ENCODE results near the gene PCDH9. TPM values are rescaled to one million over a fixed set of nuclear protein-coding genes. Genes with fewer than 3 reads are reported as not detected.

PCDH9 gene
- total RNA-seq, 2 donors from 2014 or later, result 0.95 to 1.8 TPM

- H3K27me3 Mint-ChIP-seq (ENCODE audit: insufficient read depth), result no peaks in the 10 kb centered on the region
- no peaks in the 10 kb centered on the region for H3K4me1 ChIP-seq (ENCODE audit: control insufficient read depth, insufficient read depth, low read length)
- no peaks in the 10 kb centered on the region for H3K27me3 ChIP-seq (ENCODE audit: control insufficient read depth, insufficient read depth, low read length, poor library complexity, severe bottlenecking)
- no peaks in the 10 kb centered on the region for H3K9me3 Mint-ChIP-seq
- no peaks in the 10 kb centered on the region for H3K36me3 ChIP-seq (ENCODE audit: control insufficient read depth, insufficient read depth, low read length)
- no peak overlapping the region for H3K4me3 Mint-ChIP-seq
- no peak for DNase-seq
- no peaks in the 10 kb centered on the region for H3K4me1 Mint-ChIP-seq
- no peaks in the 10 kb centered on the region for H3K36me3 Mint-ChIP-seq (ENCODE audit: low read depth)
- H3K9ac ChIP-seq (ENCODE audit: extremely low read depth, low read length, poor library complexity, severe bottlenecking), result no peak overlapping the region
- no peak for TF ChIP-seq CTCF (conservative IDR thresholded peaks at IDR 0.05)
- no peak overlapping the region for H3K27ac Mint-ChIP-seq
- H3K9me3 ChIP-seq (ENCODE audit: control insufficient read depth, low read length), result no peaks in the 10 kb centered on the region
- H3K27ac ChIP-seq (ENCODE audit: low read depth, low read length), result no peak overlapping the region
- H3K4me3 ChIP-seq (ENCODE audit: low read length), result no peak overlapping the region
- WGBS, 2 experiments (ENCODE audit: insufficient coverage in 1 of 2, insufficient read length in 1 of 2), result 85 to 88% methylated on average over 2 to 4 of the region's 4 CpGs
Observed at GRCh38 chr13:66977161-66977560, 253.0 kb downstream of the PCDH9 start.

GRCh38 chr13:66974889-66975288, 255.2 kb downstream of the PCDH9 start:
- no peaks in the 10 kb centered on the region for H3K27me3 ChIP-seq (ENCODE audit: control insufficient read depth, insufficient read depth, low read length, poor library complexity, severe bottlenecking)
- H3K9me3 Mint-ChIP-seq, result no peaks in the 10 kb centered on the region
- no peak overlapping the region for H3K4me3 Mint-ChIP-seq
- no peaks in the 10 kb centered on the region for H3K4me1 Mint-ChIP-seq
- no peaks in the 10 kb centered on the region for H3K36me3 Mint-ChIP-seq (ENCODE audit: low read depth)
- no peaks in the 10 kb centered on the region for H3K27me3 Mint-ChIP-seq (ENCODE audit: insufficient read depth)
- H3K9ac ChIP-seq (ENCODE audit: extremely low read depth, low read length, poor library complexity, severe bottlenecking), result no peak overlapping the region
- TF ChIP-seq CTCF (conservative IDR thresholded peaks at IDR 0.05), result no peak
- H3K9me3 ChIP-seq (ENCODE audit: control insufficient read depth, low read length), result no peaks in the 10 kb centered on the region
- WGBS, 2 experiments (ENCODE audit: insufficient coverage in 1 of 2, insufficient read length in 1 of 2), result 100% methylated on average over 1 of the region's 1 CpG; no CpG with 5 or more reads in 1 of the 2 experiments
- no peaks in the 10 kb centered on the region for H3K36me3 ChIP-seq (ENCODE audit: control insufficient read depth, insufficient read depth, low read length)
- no peak overlapping the region for H3K4me3 ChIP-seq (ENCODE audit: low read length)
- H3K27ac Mint-ChIP-seq, result no peak overlapping the region
- H3K27ac ChIP-seq (ENCODE audit: low read depth, low read length), result no peak overlapping the region
- H3K4me1 ChIP-seq (ENCODE audit: control insufficient read depth, insufficient read depth, low read length), result no peaks in the 10 kb centered on the region
- DNase-seq, result no peak

- DNase-seq, result no peak
- H3K4me1 Mint-ChIP-seq, result no peaks in the 10 kb centered on the region
- Histone ChIP-seq H3K4me3 (ENCODE audit: low read length) (no peak overlapping the region), H3K36me3 (ENCODE audit: control insufficient read depth, insufficient read depth, low read length) (no peaks in the 10 kb centered on the region), H3K27me3 (ENCODE audit: control insufficient read depth, insufficient read depth, low read length, poor library complexity, severe bottlenecking) (no peaks in the 10 kb centered on the region), H3K9me3 (ENCODE audit: control insufficient read depth, low read length) (no peaks in the 10 kb centered on the region), H3K27ac (ENCODE audit: low read depth, low read length) (no peak overlapping the region), H3K4me1 (ENCODE audit: control insufficient read depth, insufficient read depth, low read length) (no peaks in the 10 kb centered on the region), H3K9ac (ENCODE audit: extremely low read depth, low read length, poor library complexity, severe bottlenecking) (no peak overlapping the region)
- H3K9me3 Mint-ChIP-seq, result no peaks in the 10 kb centered on the region
- H3K36me3 Mint-ChIP-seq (ENCODE audit: low read depth), result no peaks in the 10 kb centered on the region
- H3K27me3 Mint-ChIP-seq (ENCODE audit: insufficient read depth), result no peaks in the 10 kb centered on the region
- WGBS, 2 experiments (ENCODE audit: insufficient coverage in 1 of 2, insufficient read length in 1 of 2), result 47% methylated on average over 1 of the region's 1 CpG; no CpG with 5 or more reads in 1 of the 2 experiments
- H3K27ac Mint-ChIP-seq, result no peak overlapping the region
- no peak for TF ChIP-seq CTCF (conservative IDR thresholded peaks at IDR 0.05)
- no peak overlapping the region for H3K4me3 Mint-ChIP-seq
Observed at GRCh38 chr13:66974174-66974573, 256.0 kb downstream of the PCDH9 start.
